PFSK-1 (cell line): ENCODE measurements around the gene CLEC12A.

Experiments
- POLR2AphosphoS5 ChIP-seq: IDR thresholded peaks from 2 replicates; pipeline ENCODE4 v1.6.1; 2012; ENCODE audit warnings: low read depth, mild to moderate bottlenecking, control low read depth, low read length, moderate library complexity
- REST ChIP-seq, 2 experiments: IDR thresholded peaks; 2 replicates each; pipeline versions ENCODE4 v1.6.1 to v1.8.0; 2011 to 2012; ENCODE audit warnings: low read depth in 2 of 2, low read length in 2 of 2, control low read depth in 1 of 2, inconsistent platforms in 1 of 2, mild to moderate bottlenecking in 1 of 2, moderate library complexity in 1 of 2; ENCODE audit not compliant: insufficient read depth in 1 of 2
- SIN3A ChIP-seq: IDR thresholded peaks from 2 replicates; pipeline ENCODE4 v1.6.1; 2012; ENCODE audit warnings: mild to moderate bottlenecking, low read length, moderate library complexity, borderline replicate concordance; ENCODE audit not compliant: insufficient read depth
- TAF1 ChIP-seq: IDR thresholded peaks from 2 replicates; pipeline ENCODE4 v1.6.1; 2012; ENCODE audit warnings: low read length, control low read depth, borderline replicate concordance; ENCODE audit not compliant: insufficient read depth

- TF ChIP-seq SIN3A = no peak
- no peak for TF ChIP-seq REST (IDR thresholded peaks at IDR 0.05; ENCODE audit: insufficient read depth in 1 of 2, low read depth in 2 of 2, low read length in 2 of 2)
- TF ChIP-seq TAF1 = no peak
- TF ChIP-seq POLR2AphosphoS5 = no peak
These were observed 45.7 kb downstream of the CLEC12A start for GRCh38 chr12:10016881-10017280.
